Breast epithelium (tissue), 3 donors: ENCODE measurements around the gene RIPOR1.

ENCODE experiments used
- POLR2A ChIP-seq: fragments of 450-650 bp; IDR thresholded peaks from one replicate; pipeline ENCODE4 v1.6.1; 2016; ENCODE audit warnings: antibody characterized with exemption, mild to moderate bottlenecking, moderate library complexity
- POLR2AphosphoS5 ChIP-seq, 3 donors: sonication (generic); formaldehyde crosslinking; IDR thresholded peaks; one replicate each; pipeline ENCODE4 v1.6.1; 2017; ENCODE audit warnings: antibody characterized with exemption in 3 of 3
- TF ChIP-seq, protein P1 (sequence below), 3 donors: fragments of 450-650 bp; IDR thresholded peaks; one replicate each; pipeline ENCODE4 v1.5.1; 2016 to 2017; ENCODE audit warnings: antibody characterized with exemption in 3 of 3, mild to moderate bottlenecking in 3 of 3, moderate library complexity in 3 of 3

DNA sequence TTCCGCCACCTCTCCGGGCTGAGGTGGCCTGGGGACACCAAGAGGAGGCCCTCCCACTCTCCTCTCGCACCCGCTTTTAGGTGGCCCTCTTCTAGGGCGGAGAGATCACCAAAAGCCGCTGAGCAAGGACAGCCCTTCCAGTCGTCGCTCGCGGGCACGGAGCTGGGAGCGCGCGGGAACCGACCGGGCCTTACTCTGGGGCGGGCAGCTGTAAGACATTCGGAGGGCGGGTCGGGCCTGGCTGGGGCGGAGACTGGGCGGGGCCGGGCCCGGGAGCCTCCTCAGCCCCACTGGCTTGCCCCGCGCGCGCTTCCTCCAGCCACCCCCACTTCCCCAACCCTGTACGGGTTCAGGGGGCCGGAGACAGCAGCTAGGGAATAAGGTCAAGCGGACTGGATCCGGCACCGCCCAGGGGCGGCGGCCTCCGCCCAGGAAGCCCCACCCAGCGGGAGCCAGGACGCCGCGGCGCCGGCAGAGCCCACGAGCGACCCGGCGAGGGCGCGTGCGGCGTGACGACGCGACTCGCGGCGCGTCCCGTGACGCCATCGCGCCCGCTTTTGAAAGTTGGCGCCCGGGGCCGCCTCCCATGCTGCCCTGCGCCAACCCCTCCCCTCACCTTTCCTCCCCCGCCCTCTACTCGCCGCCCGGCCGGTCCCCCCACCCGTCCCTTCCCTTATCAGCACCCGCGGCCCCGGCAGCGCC, 33.3 kb downstream of the RIPOR1 start:
- TF ChIP-seq, protein P1, sequence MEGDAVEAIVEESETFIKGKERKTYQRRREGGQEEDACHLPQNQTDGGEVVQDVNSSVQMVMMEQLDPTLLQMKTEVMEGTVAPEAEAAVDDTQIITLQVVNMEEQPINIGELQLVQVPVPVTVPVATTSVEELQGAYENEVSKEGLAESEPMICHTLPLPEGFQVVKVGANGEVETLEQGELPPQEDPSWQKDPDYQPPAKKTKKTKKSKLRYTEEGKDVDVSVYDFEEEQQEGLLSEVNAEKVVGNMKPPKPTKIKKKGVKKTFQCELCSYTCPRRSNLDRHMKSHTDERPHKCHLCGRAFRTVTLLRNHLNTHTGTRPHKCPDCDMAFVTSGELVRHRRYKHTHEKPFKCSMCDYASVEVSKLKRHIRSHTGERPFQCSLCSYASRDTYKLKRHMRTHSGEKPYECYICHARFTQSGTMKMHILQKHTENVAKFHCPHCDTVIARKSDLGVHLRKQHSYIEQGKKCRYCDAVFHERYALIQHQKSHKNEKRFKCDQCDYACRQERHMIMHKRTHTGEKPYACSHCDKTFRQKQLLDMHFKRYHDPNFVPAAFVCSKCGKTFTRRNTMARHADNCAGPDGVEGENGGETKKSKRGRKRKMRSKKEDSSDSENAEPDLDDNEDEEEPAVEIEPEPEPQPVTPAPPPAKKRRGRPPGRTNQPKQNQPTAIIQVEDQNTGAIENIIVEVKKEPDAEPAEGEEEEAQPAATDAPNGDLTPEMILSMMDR (IDR thresholded peaks at IDR 0.05), result no peak
- TF ChIP-seq POLR2A (no peak), POLR2AphosphoS5 (IDR thresholded peaks at IDR 0.05) (peak in 2 of 3 donors; percentile 6 to 37)
